SK-N-SH (cell line): ENCODE measurements around the gene LIMK1. TPM values are rescaled to one million over a fixed set of nuclear protein-coding genes. Genes with fewer than 3 reads are reported as not detected.
A peak's percentile ranks its signal among the peaks of the same experiment; 100 is the strongest.

Experiments
- CTCF ChIA-PET: fragments of 300-600, 350-600 bp; formaldehyde crosslinking; extraction: SDS; loops from one replicate; lab custom pipeline; 2021; lab: Yijun Ruan, JAX
- POLR2A ChIA-PET: fragments of 350-600 bp; sonication (Branson Sonifier 250); formaldehyde crosslinking; extraction: SDS; loops from one replicate; lab custom pipeline; 2020; ENCODE audit warnings: antibody characterized with exemption, inconsistent platforms; lab: Yijun Ruan, JAX
- DNase-seq: peaks from one replicate; pipeline ENCODE4 v3.0.0; 2012
- H2AFZ ChIP-seq: fragments of 200-600 bp; sonication (generic); 2 replicates; pipeline ENCODE4 v1.8.1; 2016; ENCODE audit warnings: antibody characterized with exemption, mild to moderate bottlenecking, low read depth
- H3F3A ChIP-seq: fragments of 200-600 bp; sonication (generic); replicated peaks from 2 replicates; pipeline ENCODE3; 2016; ENCODE audit warnings: antibody characterized with exemption, mild to moderate bottlenecking; ENCODE audit not compliant: insufficient read depth
- H3K27ac ChIP-seq, 2 experiments: fragments of 200-500 bp in 1 of 2; fragments of 200-600 bp in 1 of 2; sonication (Bioruptor generic) in 1 of 2; sonication (generic), shearing (Covaris generic) in 1 of 2; 2 replicates each; pipeline versions ENCODE4 v1.5.1 to v1.6.1; 2014 to 2016; ENCODE audit warnings: low read depth in 2 of 2, inconsistent platforms in 1 of 2, low read length in 1 of 2, mild to moderate bottlenecking in 1 of 2, mixed read lengths in 1 of 2
- H3K27me3 ChIP-seq: fragments of 200-600 bp; sonication (generic), shearing (Covaris generic); 2 replicates; pipeline ENCODE4 v1.6.1; 2016; ENCODE audit warnings: mixed run types; ENCODE audit not compliant: insufficient read depth
- H3K36me3 ChIP-seq, 2 experiments: fragments of 200-500 bp in 1 of 2; fragments of 200-600 bp in 1 of 2; sonication (Bioruptor generic) in 1 of 2; sonication (generic) in 1 of 2; replicated peaks in 1 of 2; 2 replicates each; pipeline versions ENCODE3 to v1.5.1; 2014 to 2016; ENCODE audit warnings: low read length in 1 of 2, mild to moderate bottlenecking in 1 of 2; ENCODE audit not compliant: insufficient read depth in 2 of 2, control insufficient read depth in 1 of 2
- H3K4me1 ChIP-seq, 2 experiments: fragments of 200-500 bp in 1 of 2; fragments of 200-600 bp in 1 of 2; sonication (Bioruptor generic) in 1 of 2; sonication (generic), shearing (Covaris generic) in 1 of 2; 2 replicates each; pipeline versions ENCODE4 v1.5.1 to v1.6.1; 2014 to 2016; ENCODE audit warnings: low read depth in 1 of 2, low read length in 1 of 2, mixed run types in 1 of 2; ENCODE audit not compliant: insufficient read depth in 2 of 2, control insufficient read depth in 1 of 2
- H3K4me2 ChIP-seq: fragments of 200-600 bp; sonication (generic), shearing (Covaris generic); 2 replicates; pipeline ENCODE4 v1.6.1; 2017; ENCODE audit warnings: mixed run types
- H3K4me3 ChIP-seq, 2 experiments: fragments of 200-500 bp in 1 of 2; fragments of 200-600 bp in 1 of 2; sonication (Bioruptor generic) in 1 of 2; sonication (generic), shearing (Covaris generic) in 1 of 2; 2 replicates each; pipeline versions ENCODE4 v1.5.1 to v1.8.1; 2014 to 2016; ENCODE audit warnings: low read depth in 2 of 2, inconsistent platforms in 1 of 2, low read length in 1 of 2, mild to moderate bottlenecking in 1 of 2, mixed read lengths in 1 of 2, moderate library complexity in 1 of 2
- H3K79me2 ChIP-seq: fragments of 200-600 bp; sonication (generic); 2 replicates; pipeline ENCODE4 v1.8.1; 2017; ENCODE audit warnings: mild to moderate bottlenecking; ENCODE audit not compliant: insufficient read depth
- H3K9ac ChIP-seq: fragments of 200-600 bp; sonication (generic); 2 replicates; pipeline ENCODE4 v1.6.1; 2017; ENCODE audit warnings: mixed run types
- H3K9me2 ChIP-seq: fragments of 200-600 bp; sonication (generic); 2 replicates; pipeline ENCODE4 v1.6.1; 2017; ENCODE audit warnings: mixed run types
- H3K9me3 ChIP-seq: fragments of 200-600 bp; sonication (generic); 2 replicates; pipeline ENCODE4 v1.6.1; 2017; ENCODE audit warnings: mixed run types, mild to moderate bottlenecking, moderate library complexity
- H4K20me1 ChIP-seq: fragments of 200-600 bp; sonication (generic); 2 replicates; pipeline ENCODE4 v1.6.1; 2017; ENCODE audit warnings: mild to moderate bottlenecking, mixed run types; ENCODE audit not compliant: insufficient read depth
- CHD2 ChIP-seq: fragments of 150-350 bp; IDR thresholded peaks from 2 replicates; pipeline ENCODE4 v1.6.1; 2018; ENCODE audit warnings: low read length; ENCODE audit not compliant: partially characterized antibody
- ELF1 ChIP-seq: IDR thresholded peaks from 2 replicates; pipeline ENCODE4 v1.4.0; 2012
- EZH2phosphoT487 ChIP-seq: fragments of 200-600 bp; sonication (generic); IDR thresholded peaks from 2 replicates; pipeline ENCODE4 v1.6.1; 2017; ENCODE audit warnings: low read depth, mixed run types, mild to moderate bottlenecking, antibody characterized with exemption, moderate library complexity, borderline replicate concordance
- GABPA ChIP-seq: IDR thresholded peaks from 2 replicates; pipeline ENCODE4 v1.4.0; 2012; ENCODE audit warnings: low read depth, mild to moderate bottlenecking
- IRF3 ChIP-seq: fragments of 150-350 bp; IDR thresholded peaks from 2 replicates; pipeline ENCODE4 v1.6.1; 2016; ENCODE audit warnings: mild to moderate bottlenecking, low read depth, low read length
- NRF1 ChIP-seq: IDR thresholded peaks from 2 replicates; pipeline ENCODE4 v1.6.1; 2012; ENCODE audit warnings: low read depth, mild to moderate bottlenecking, low read length
- PBX3 ChIP-seq: IDR thresholded peaks from 2 replicates; pipeline ENCODE4; 2012
- RXRA ChIP-seq: IDR thresholded peaks from 2 replicates; pipeline ENCODE4 v1.4.0; 2012; ENCODE audit warnings: low read depth, mild to moderate bottlenecking, borderline replicate concordance
- TAF1 ChIP-seq: IDR thresholded peaks from 2 replicates; pipeline ENCODE4 v1.6.1; 2012; ENCODE audit warnings: low read depth, mild to moderate bottlenecking, low read length, moderate library complexity, borderline replicate concordance
- USF2 ChIP-seq: fragments of 150-350 bp; IDR thresholded peaks from 2 replicates; pipeline ENCODE4 v1.6.1; 2017; ENCODE audit warnings: antibody characterized with exemption, low read length, low read depth, borderline replicate concordance
- WGBS: methylation state at CpG from one replicate; pipeline ENCODE4 v1.1.6; 2017; ENCODE audit warnings: low lambda C conversion rate; 5-methylcytosine and 5-hydroxymethylcytosine counted together
- polyA plus RNA-seq, 3 experiments: library from polyadenylated mRNA; depleted of rRNA; stranded (reverse); fragments of >200 nt; gene quantifications; 2 replicates each; pipeline ENCODE4 v1.2.3, GENCODE V29; 2012
- TF ChIP-seq, protein P1 (sequence below): IDR thresholded peaks from 2 replicates; pipeline ENCODE4 v1.4.0; 2012; ENCODE audit warnings: low read depth, borderline replicate concordance
- TF ChIP-seq, protein P2 (sequence below): fragments of 200-600 bp; sonication (generic); IDR thresholded peaks from 2 replicates; pipeline ENCODE4 v1.6.1; 2017; ENCODE audit warnings: antibody characterized with exemption, mild to moderate bottlenecking, moderate library complexity
- TF ChIP-seq, protein P3 (sequence below): IDR thresholded peaks from 2 replicates; pipeline ENCODE4 v1.4.0; 2012; ENCODE audit warnings: low read depth

LIMK1 gene
- polyA plus RNA-seq, 1 of the 3 experiments (the other 2 are of a cell fraction), result 86.6 TPM

GRCh38 chr7:74037609-74038008 lies 46.0 kb upstream of the LIMK1 start:
- CTCF ChIA-PET, result interaction anchor here (0.7 to 12.6 kb wide), 7 partner anchors 12 to 364 kb away, joined by 3 to 107 read pairs (median 3); partner anchors contain the start of gene ELN
- peaks cover 5 to 70% of the 10 kb centered on the region in 2 experiments; a peak in 3 of 4 replicates for H3K4me1 ChIP-seq
- H3F3A ChIP-seq, result peaks cover 12% of the 10 kb centered on the region
- no peaks in the 10 kb centered on the region for H3K27me3 ChIP-seq
- no peaks in the 10 kb centered on the region for H3K9me2 ChIP-seq
- no peaks in the 10 kb centered on the region for H3K79me2 ChIP-seq
- WGBS, result 90% methylated on average over 8 of the region's 8 CpGs
- H3K4me3 ChIP-seq, result no peak overlapping the region
- H2AFZ ChIP-seq, result no peak overlapping the region
- peak overlapping the region in 1 of 2 experiments; percentile 1; a peak in 1 of 4 replicates for H3K27ac ChIP-seq
- H3K9ac ChIP-seq, result no peak overlapping the region
- no peaks in the 10 kb centered on the region for H3K36me3 ChIP-seq
- H3K4me2 ChIP-seq, result no peak overlapping the region
- DNase-seq, result no peak
- TF ChIP-seq ELF1 (no peak), RXRA (no peak), IRF3 (no peak), CHD2 (no peak), NRF1 (no peak), TAF1 (no peak), EZH2phosphoT487 (no peak), GABPA (no peak), USF2 (no peak), PBX3 (no peak)
- TF ChIP-seq, protein P1, sequence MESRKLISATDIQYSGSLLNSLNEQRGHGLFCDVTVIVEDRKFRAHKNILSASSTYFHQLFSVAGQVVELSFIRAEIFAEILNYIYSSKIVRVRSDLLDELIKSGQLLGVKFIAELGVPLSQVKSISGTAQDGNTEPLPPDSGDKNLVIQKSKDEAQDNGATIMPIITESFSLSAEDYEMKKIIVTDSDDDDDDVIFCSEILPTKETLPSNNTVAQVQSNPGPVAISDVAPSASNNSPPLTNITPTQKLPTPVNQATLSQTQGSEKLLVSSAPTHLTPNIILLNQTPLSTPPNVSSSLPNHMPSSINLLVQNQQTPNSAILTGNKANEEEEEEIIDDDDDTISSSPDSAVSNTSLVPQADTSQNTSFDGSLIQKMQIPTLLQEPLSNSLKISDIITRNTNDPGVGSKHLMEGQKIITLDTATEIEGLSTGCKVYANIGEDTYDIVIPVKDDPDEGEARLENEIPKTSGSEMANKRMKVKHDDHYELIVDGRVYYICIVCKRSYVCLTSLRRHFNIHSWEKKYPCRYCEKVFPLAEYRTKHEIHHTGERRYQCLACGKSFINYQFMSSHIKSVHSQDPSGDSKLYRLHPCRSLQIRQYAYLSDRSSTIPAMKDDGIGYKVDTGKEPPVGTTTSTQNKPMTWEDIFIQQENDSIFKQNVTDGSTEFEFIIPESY, result no peak
- TF ChIP-seq, protein P2, sequence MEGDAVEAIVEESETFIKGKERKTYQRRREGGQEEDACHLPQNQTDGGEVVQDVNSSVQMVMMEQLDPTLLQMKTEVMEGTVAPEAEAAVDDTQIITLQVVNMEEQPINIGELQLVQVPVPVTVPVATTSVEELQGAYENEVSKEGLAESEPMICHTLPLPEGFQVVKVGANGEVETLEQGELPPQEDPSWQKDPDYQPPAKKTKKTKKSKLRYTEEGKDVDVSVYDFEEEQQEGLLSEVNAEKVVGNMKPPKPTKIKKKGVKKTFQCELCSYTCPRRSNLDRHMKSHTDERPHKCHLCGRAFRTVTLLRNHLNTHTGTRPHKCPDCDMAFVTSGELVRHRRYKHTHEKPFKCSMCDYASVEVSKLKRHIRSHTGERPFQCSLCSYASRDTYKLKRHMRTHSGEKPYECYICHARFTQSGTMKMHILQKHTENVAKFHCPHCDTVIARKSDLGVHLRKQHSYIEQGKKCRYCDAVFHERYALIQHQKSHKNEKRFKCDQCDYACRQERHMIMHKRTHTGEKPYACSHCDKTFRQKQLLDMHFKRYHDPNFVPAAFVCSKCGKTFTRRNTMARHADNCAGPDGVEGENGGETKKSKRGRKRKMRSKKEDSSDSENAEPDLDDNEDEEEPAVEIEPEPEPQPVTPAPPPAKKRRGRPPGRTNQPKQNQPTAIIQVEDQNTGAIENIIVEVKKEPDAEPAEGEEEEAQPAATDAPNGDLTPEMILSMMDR, result no peak
- TF ChIP-seq, protein P3, sequence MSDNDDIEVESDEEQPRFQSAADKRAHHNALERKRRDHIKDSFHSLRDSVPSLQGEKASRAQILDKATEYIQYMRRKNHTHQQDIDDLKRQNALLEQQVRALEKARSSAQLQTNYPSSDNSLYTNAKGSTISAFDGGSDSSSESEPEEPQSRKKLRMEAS, result no peak
- TF ChIP-seq, all 33 proteins: peak for 0
- Histone ChIP-seq H4K20me1 (no peaks in the 10 kb centered on the region), H3K9me3 (no peaks in the 10 kb centered on the region)
- POLR2A ChIA-PET, result no interaction called here
